Thyroid gland (tissue), 4 donors: ENCODE measurements around the gene LARGE2. TPM values are rescaled to one million over a fixed set of nuclear protein-coding genes. Genes with fewer than 3 reads are reported as not detected.

Experiments
- DNase-seq, 2 donors: peaks; one replicate each; pipeline ENCODE4 v3.0.0-alpha.2; 2019
- H3K27ac ChIP-seq, 3 donors: fragments of 200-600 bp; sonication (generic); 1 replicate in 2 of 3; 2 replicates in 1 of 3; pipeline ENCODE4 v1.5.1; 2016 to 2019; ENCODE audit warnings: mild to moderate bottlenecking in 1 of 3, moderate library complexity in 1 of 3
- H3K27me3 ChIP-seq: fragments of 200-600 bp; sonication (generic); one replicate; pipeline ENCODE4 v1.5.1; 2019
- H3K36me3 ChIP-seq, 2 donors: fragments of 200-600 bp; sonication (generic); one replicate each; pipeline ENCODE4 v1.5.1; 2016 to 2019
- H3K4me1 ChIP-seq, 2 donors: fragments of 200-600 bp; sonication (generic); one replicate each; pipeline ENCODE4 v1.5.1; 2017 to 2019
- H3K4me3 ChIP-seq, 3 donors: fragments of 200-600 bp; sonication (generic); replicated peaks in 1 of 3; 1 replicate in 2 of 3; 2 replicates in 1 of 3; pipeline ENCODE4 v1.5.1; 2016; ENCODE audit warnings: mild to moderate bottlenecking in 1 of 3
- H3K9me3 ChIP-seq: fragments of 200-600 bp; sonication (generic); one replicate; pipeline ENCODE4 v1.5.1; 2017
- POLR2A ChIP-seq, 2 donors: fragments of 450-650 bp; IDR thresholded peaks; one replicate each; pipeline ENCODE4 v1.6.1; 2017; ENCODE audit warnings: antibody characterized with exemption in 2 of 2, mild to moderate bottlenecking in 2 of 2, moderate library complexity in 1 of 2
- WGBS, 2 donors: methylation state at CpG; one replicate each; pipeline ENCODE4 v1.1.5; 2017; 5-methylcytosine and 5-hydroxymethylcytosine counted together
- intact Hi-C: fragments of 100-400 bp; cut with DNase I; formaldehyde crosslinking; loops from one replicate; pipeline ENCODE4 v1.15.1; 2023
- total RNA-seq, 4 donors: library from RNA; depleted of rRNA; stranded (reverse); fragments of >200 nt; gene quantifications; one replicate each; pipeline ENCODE4 v1.2.3, GENCODE V29; 2016
- TF ChIP-seq, protein P1 (sequence below), 6 experiments: fragments of 200-600 bp in 3 of 6; fragments of 450-650 bp in 3 of 6; sonication (generic) in 3 of 6; IDR thresholded peaks; one replicate each; pipeline ENCODE4 v1.5.1; 2016 to 2019; ENCODE audit warnings: antibody characterized with exemption in 6 of 6, mild to moderate bottlenecking in 2 of 6, inconsistent platforms in 1 of 6, moderate library complexity in 1 of 6

LARGE2 gene
- total RNA-seq, 4 donors from 2014 or later, result 11.2 to 19.0 (median 14.1) TPM

DNA sequence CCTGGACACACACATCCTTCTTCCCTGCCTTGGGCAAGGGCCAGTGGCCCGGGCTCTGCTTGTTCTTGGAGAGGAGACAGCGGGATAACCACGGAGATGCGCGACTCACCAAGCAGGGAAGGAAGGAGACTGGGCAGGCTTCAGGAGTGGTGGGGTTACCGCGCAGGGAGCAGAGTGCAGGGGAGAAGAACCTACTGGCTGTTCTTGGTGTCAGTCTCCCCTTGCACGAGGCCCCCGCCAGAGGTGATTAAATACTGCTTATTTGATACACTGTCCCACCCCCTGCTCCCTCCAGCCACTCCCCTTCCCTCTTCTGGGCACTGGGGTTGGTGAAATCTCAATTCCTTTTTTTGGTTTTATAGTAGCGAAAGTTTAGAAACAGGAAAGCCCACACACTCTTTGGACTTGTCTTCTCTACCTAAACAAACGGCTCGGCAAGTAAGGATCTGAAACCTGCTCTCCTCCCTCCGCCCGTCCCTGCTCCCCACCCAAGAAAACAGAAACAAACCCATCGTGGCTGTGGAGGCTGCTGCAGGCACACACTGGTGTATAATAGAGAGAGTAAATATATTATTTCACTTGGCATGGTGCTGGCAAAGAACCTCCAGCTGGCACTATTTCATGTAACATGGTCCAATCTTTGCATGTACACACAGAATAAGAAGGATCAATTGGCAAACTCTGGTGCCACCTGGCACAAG lies 10.8 kb downstream of the LARGE2 start:
- peaks cover 6 to 15% of the 10 kb centered on the region in 2 donors for H3K4me1 ChIP-seq
- H3K9me3 ChIP-seq, result no peaks in the 10 kb centered on the region
- H3K27ac ChIP-seq, result no peak overlapping the region
- intact Hi-C loops, result no loop called here
- H3K27me3 ChIP-seq, result no peaks in the 10 kb centered on the region
- 78 to 89% methylated on average over 15 of the region's 15 CpGs for WGBS, 2 donors
- DNase-seq, result no peak
- TF ChIP-seq, protein P1, sequence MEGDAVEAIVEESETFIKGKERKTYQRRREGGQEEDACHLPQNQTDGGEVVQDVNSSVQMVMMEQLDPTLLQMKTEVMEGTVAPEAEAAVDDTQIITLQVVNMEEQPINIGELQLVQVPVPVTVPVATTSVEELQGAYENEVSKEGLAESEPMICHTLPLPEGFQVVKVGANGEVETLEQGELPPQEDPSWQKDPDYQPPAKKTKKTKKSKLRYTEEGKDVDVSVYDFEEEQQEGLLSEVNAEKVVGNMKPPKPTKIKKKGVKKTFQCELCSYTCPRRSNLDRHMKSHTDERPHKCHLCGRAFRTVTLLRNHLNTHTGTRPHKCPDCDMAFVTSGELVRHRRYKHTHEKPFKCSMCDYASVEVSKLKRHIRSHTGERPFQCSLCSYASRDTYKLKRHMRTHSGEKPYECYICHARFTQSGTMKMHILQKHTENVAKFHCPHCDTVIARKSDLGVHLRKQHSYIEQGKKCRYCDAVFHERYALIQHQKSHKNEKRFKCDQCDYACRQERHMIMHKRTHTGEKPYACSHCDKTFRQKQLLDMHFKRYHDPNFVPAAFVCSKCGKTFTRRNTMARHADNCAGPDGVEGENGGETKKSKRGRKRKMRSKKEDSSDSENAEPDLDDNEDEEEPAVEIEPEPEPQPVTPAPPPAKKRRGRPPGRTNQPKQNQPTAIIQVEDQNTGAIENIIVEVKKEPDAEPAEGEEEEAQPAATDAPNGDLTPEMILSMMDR (IDR thresholded peaks at IDR 0.05), result no peak
- TF ChIP-seq POLR2A (IDR thresholded peaks at IDR 0.05), result no peak
- no peak overlapping the region for H3K4me3 ChIP-seq
- peaks cover 33 to 36% of the 10 kb centered on the region in 2 donors for H3K36me3 ChIP-seq

DNA sequence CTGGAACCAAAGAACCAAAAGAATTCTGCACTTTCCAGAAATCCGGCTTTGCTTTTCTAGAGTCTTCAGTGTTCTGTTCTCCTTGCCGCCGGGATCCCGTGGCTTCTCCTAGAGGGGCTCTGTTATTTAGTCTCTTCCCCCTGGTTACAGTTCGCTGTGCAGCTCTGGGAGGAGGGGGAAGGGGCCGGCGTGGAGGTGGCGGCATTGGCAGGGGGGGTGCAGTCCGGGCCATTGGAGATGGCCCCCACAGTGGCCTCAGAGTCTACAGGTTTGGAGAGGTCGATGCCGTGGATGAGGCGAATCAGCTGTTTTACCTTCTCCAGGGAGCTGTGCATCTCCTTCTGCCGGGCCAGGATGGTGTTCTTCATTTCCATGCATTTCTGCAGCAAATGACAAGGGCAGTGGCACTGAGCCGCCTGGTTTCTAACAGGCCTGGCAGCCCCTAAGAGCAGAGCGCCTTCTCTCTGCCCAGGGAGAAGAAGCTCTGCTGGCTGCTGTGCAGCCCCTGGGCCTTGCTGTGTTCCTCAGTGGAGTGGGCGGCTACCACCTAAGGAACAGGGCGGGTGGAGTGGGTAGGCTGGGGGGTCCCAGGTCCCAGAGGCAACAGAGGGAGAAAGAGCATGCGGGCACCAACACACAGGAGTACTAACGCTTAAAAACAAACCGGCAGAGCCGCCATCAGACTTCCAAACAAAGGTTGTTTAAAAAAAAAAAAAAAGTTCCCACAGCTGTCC lies 11.6 kb downstream of the LARGE2 start:
- no peaks in the 10 kb centered on the region for H3K27me3 ChIP-seq
- no peaks in the 10 kb centered on the region for H3K9me3 ChIP-seq
- H3K4me1 ChIP-seq, result peaks cover 6 to 15% of the 10 kb centered on the region in 2 donors
- intact Hi-C loops, result no loop called here
- H3K36me3 ChIP-seq, result peaks cover 33 to 36% of the 10 kb centered on the region in 2 donors
- H3K27ac ChIP-seq, result no peak overlapping the region
- no peak overlapping the region for H3K4me3 ChIP-seq
- TF ChIP-seq, protein P1 (IDR thresholded peaks at IDR 0.05), result no peak
- no peak for TF ChIP-seq POLR2A (IDR thresholded peaks at IDR 0.05)
- no peak for DNase-seq
- 93% methylated on average over 15 to 18 of the region's 21 CpGs for WGBS, 2 donors

DNA sequence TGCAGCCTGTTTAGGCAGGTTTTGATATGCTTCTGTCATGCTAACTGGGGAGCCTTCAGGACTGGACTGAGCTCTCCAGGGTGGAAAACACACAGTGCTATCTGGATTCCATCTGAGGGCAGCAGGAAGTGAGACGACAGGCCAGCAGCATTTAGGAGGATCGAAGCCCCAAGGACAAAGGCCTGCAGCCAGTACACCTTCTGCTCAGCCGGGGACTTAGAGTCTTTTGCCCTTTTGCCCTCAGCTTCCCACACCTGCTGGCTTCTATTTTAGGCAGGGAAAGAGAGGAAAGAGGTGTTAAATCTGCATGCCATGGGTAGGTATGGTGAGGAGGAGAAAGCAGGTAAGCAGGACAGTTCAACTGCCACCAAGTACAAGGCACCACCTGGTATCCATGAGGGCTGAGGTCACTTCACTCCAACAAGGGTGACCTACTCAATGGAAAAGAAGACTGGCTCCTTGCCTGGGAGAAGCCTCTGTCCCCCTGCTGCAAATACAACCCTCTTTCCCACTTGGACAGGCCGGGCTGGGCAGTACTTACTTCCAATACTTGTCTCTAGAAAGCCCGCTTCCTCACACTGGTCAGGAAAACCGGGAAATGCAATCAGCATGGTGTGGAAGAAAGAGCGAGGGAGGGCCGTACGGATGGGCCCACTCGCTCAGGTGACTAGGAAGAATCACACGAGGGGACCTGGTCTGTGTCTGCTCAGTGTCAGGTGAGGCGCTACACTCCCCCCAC lies 12.3 kb downstream of the LARGE2 start:
- DNase-seq, result no peak
- peaks cover 33 to 36% of the 10 kb centered on the region in 2 donors for H3K36me3 ChIP-seq
- TF ChIP-seq, protein P1 (IDR thresholded peaks at IDR 0.05), result no peak
- no peak for TF ChIP-seq POLR2A (IDR thresholded peaks at IDR 0.05)
- no peaks in the 10 kb centered on the region for H3K9me3 ChIP-seq
- WGBS, 2 donors, result 86 to 89% methylated on average over 12 of the region's 12 CpGs
- no peaks in the 10 kb centered on the region for H3K27me3 ChIP-seq
- H3K27ac ChIP-seq, result no peak overlapping the region
- H3K4me1 ChIP-seq, result peaks cover 6 to 12% of the 10 kb centered on the region in 2 donors
- intact Hi-C loops, result no loop called here
- H3K4me3 ChIP-seq, result no peak overlapping the region

DNA sequence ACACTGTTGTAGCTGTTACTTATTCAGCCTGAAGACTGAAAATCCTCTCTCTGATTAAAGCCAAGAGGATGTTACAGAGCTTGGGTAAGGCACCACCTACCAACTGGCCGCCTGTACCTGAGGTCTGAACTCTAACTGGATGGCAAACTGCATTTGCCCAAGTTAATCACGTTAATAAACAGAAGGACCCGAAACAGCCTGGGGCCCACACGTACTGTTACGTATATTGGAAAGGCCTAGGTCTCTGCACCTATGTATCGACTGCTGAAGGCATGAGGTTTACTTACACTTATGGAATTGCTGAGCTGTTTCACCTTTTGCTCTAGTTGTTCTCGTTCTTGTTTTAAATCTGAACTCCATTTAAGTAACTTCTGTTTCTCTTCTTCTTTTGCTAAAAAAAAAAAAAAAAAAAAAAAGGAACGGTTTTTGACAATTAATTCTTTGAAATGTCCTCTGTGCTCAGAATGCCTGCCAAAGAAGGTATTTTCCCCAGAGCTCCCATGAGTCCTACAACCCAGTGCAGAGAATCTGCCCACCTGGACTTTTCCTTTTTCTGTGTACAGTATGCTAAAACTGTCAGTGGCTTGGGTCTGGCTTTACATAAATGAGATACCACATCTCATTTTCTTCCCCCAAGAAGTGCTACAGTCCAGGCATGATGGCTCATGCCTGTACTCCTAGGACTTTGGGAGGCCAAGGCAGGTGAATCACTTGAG lies 13.1 kb downstream of the LARGE2 start:
- 93 to 94% methylated on average over 8 of the region's 8 CpGs for WGBS, 2 donors
- TF ChIP-seq, protein P1 (IDR thresholded peaks at IDR 0.05), result no peak
- no peak for TF ChIP-seq POLR2A (IDR thresholded peaks at IDR 0.05)
- no peaks in the 10 kb centered on the region for H3K9me3 ChIP-seq
- no peak overlapping the region for H3K27ac ChIP-seq
- no peaks in the 10 kb centered on the region for H3K27me3 ChIP-seq
- no peak for DNase-seq
- no peak overlapping the region for H3K4me3 ChIP-seq
- intact Hi-C loops, result no loop called here
- peaks cover 33 to 36% of the 10 kb centered on the region in 2 donors for H3K36me3 ChIP-seq
- H3K4me1 ChIP-seq, result peaks cover 0 to 4% of the 10 kb centered on the region in 2 donors
